GM23338 (cell line): ENCODE measurements around the gene CACNA1D. TPM values are rescaled to one million over a fixed set of nuclear protein-coding genes. Genes with fewer than 3 reads are reported as not detected.

Experiments used
- ATAC-seq: fragments of 200-7000 bp; cut with Tn5 transposase; 3 replicates; pipeline ENCODE4 v1.9.1; 2020
- DNase-seq: peaks from one replicate; pipeline ENCODE4 v3.0.0-alpha.2; 2015; ENCODE audit warnings: low spot score
- H2AFZ ChIP-seq: fragments of 200-600 bp; sonication (generic); 2 replicates; pipeline ENCODE4 v1.8.0; 2016; ENCODE audit warnings: antibody characterized with exemption, mild to moderate bottlenecking, moderate library complexity
- H3F3A ChIP-seq: fragments of 200-600 bp; sonication (generic); replicated peaks from 2 replicates; pipeline ENCODE4 v1.8.0; 2017; ENCODE audit warnings: antibody characterized with exemption, mixed run types, low read depth
- H3K27ac ChIP-seq: fragments of 200-600 bp; sonication (generic); 2 replicates; pipeline ENCODE4 v1.6.1; 2016; ENCODE audit warnings: low read depth
- H3K27me3 ChIP-seq: fragments of 200-600 bp; sonication (generic); 2 replicates; pipeline ENCODE4 v1.8.0; 2016; ENCODE audit warnings: mild to moderate bottlenecking, mixed run types, moderate library complexity; ENCODE audit not compliant: insufficient read depth
- H3K36me3 ChIP-seq: fragments of 200-600 bp; sonication (generic); 2 replicates; pipeline ENCODE4 v1.8.0; 2016; ENCODE audit warnings: mild to moderate bottlenecking; ENCODE audit not compliant: insufficient read depth
- H3K4me1 ChIP-seq: fragments of 200-600 bp; sonication (generic); 2 replicates; pipeline ENCODE4 v1.8.0; 2016; ENCODE audit warnings: mild to moderate bottlenecking, moderate library complexity; ENCODE audit not compliant: insufficient read depth
- H3K4me2 ChIP-seq: fragments of 200-600 bp; sonication (generic); 2 replicates; pipeline ENCODE4 v1.7.1; 2017; ENCODE audit warnings: mixed run types
- H3K4me3 ChIP-seq: fragments of 200-600 bp; sonication (generic); 2 replicates; pipeline ENCODE4 v1.6.1; 2016; ENCODE audit warnings: mixed run types
- H3K79me2 ChIP-seq: fragments of 200-600 bp; sonication (generic); replicated peaks from 2 replicates; pipeline ENCODE4 v1.8.0; 2017; ENCODE audit warnings: mild to moderate bottlenecking; ENCODE audit not compliant: insufficient read depth
- H3K9me2 ChIP-seq: fragments of 200-600 bp; sonication (generic); 2 replicates; pipeline ENCODE4 v1.8.0; 2017; ENCODE audit not compliant: insufficient read depth
- H4K20me1 ChIP-seq: fragments of 200-600 bp; sonication (generic); replicated peaks from 2 replicates; pipeline ENCODE4 v1.8.0; 2017; ENCODE audit warnings: mild to moderate bottlenecking; ENCODE audit not compliant: insufficient read depth
- H3K27ac Mint-ChIP-seq: 2 replicates; pipeline ENCODE4 v1.8.0; 2020; ENCODE audit warnings: inconsistent platforms, mild to moderate bottlenecking, moderate library complexity, mixed read lengths
- H3K27me3 Mint-ChIP-seq: 3 replicates; pipeline ENCODE4 v1.8.0; 2022; ENCODE audit warnings: low read depth, mild to moderate bottlenecking, moderate library complexity, mixed read lengths, inconsistent platforms; ENCODE audit not compliant: insufficient read depth, poor library complexity
- H3K36me3 Mint-ChIP-seq: 3 replicates; pipeline ENCODE4 v1.8.0; 2021; ENCODE audit warnings: low read depth, mild to moderate bottlenecking, inconsistent platforms, moderate library complexity, mixed read lengths
- H3K4me1 Mint-ChIP-seq: 3 replicates; pipeline ENCODE4 v1.8.0; 2020; ENCODE audit warnings: mild to moderate bottlenecking, inconsistent platforms, mixed read lengths
- H3K4me3 Mint-ChIP-seq: 3 replicates; pipeline ENCODE4 v1.8.0; 2021; ENCODE audit warnings: moderate library complexity, mild to moderate bottlenecking, inconsistent platforms, mixed read lengths
- H3K9me3 Mint-ChIP-seq: 3 replicates; pipeline ENCODE4 v1.8.0; 2020; ENCODE audit warnings: moderate library complexity, mild to moderate bottlenecking, inconsistent platforms, mixed read lengths
- CTCF ChIP-seq, 2 experiments: fragments of 200-600 bp in 1 of 2; sonication (generic) in 1 of 2; conservative IDR thresholded peaks; 2 replicates each; pipeline versions ENCODE4 v1.5.1 to v1.6.1; 2016 to 2017; ENCODE audit warnings: antibody characterized with exemption in 2 of 2, low read depth in 2 of 2, mild to moderate bottlenecking in 2 of 2, moderate library complexity in 1 of 2
- ETS1 ChIP-seq: IDR thresholded peaks from 2 replicates; pipeline ENCODE4 v1.6.1; 2016; ENCODE audit warnings: antibody characterized with exemption
- REST ChIP-seq: IDR thresholded peaks from one replicate; pipeline ENCODE4 v1.6.1; 2018; ENCODE audit warnings: antibody characterized with exemption; ENCODE audit not compliant: unreplicated experiment
- ZNF114 ChIP-seq: fragments of 250-450 bp; sonication (Bioruptor Pico); IDR thresholded peaks from 2 replicates; pipeline ENCODE4 v1.5.0; 2020; ENCODE audit warnings: mild to moderate bottlenecking, moderate library complexity
- ZNF462 ChIP-seq: fragments of 250-450 bp; sonication (Bioruptor Pico); IDR thresholded peaks from 2 replicates; pipeline ENCODE4 v1.5.0; 2020; ENCODE audit warnings: mild to moderate bottlenecking, moderate library complexity
- polyA plus RNA-seq: library from polyadenylated mRNA; unstranded; fragments of >200 nt; fragmentation: Nextera tagmentation; extraction: Ambion mirVana; gene quantifications from 2 replicates; pipeline ENCODE4 v1.2.1, GENCODE V29; 2016
- total RNA-seq: library from RNA; depleted of rRNA; stranded (reverse); fragments of >200 nt; shearing (Covaris generic); gene quantifications from 2 replicates; pipeline ENCODE4 v1.2.3, GENCODE V29; 2014

The CACNA1D gene
- total and polyA plus RNA-seq, 2 experiments from 2014 or later, result 1.7 to 1.8 TPM

- Histone ChIP-seq H3F3A (no peaks in the 10 kb centered on the region), H3K27me3 (no peaks in the 10 kb centered on the region), H3K4me3 (no peak overlapping the region), H3K79me2 (no peaks in the 10 kb centered on the region), H3K9me2 (no peaks in the 10 kb centered on the region), H2AFZ (no peak overlapping the region), H3K27ac (no peak overlapping the region), H3K4me2 (no peak overlapping the region), H3K4me1 (no peaks in the 10 kb centered on the region), H4K20me1 (no peaks in the 10 kb centered on the region), H3K36me3 (no peaks in the 10 kb centered on the region)
- Mint-ChIP-seq H3K36me3 (no peaks in the 10 kb centered on the region), H3K27ac (no peak overlapping the region), H3K27me3 (peaks cover 2% of the 10 kb centered on the region), H3K9me3 (no peaks in the 10 kb centered on the region), H3K4me1 (no peaks in the 10 kb centered on the region; the same call in 2 of the 3 replicates), H3K4me3 (no peak overlapping the region)
- TF ChIP-seq CTCF (conservative IDR thresholded peaks at IDR 0.05; ENCODE audit: low read depth in 2 of 2) (no peak), ZNF462 (CRISPR knock-in tag) (no peak), ZNF114 (CRISPR knock-in tag) (no peak), REST (no peak), ETS1 (no peak)
- no peak for ATAC-seq
- DNase-seq, result no peak
These were observed 200.9 kb downstream of the CACNA1D start for GRCh38 chr3:53695324-53695690.
